Kidney epithelial cell (primary cell): ENCODE data around the gene COL8A1. TPM values are rescaled to one million over a fixed set of nuclear protein-coding genes. Genes with fewer than 3 reads are reported as not detected.
"Not testable (repeated sequence)": the region's sequence is repeated elsewhere in the genome, so short reads cannot be mapped to it uniquely, and the experiment has no call there.

Experiments
- DNase-seq: peaks from one replicate; pipeline ENCODE4 v3.0.0-alpha.2; 2010; ENCODE audit warnings: low read depth
- H3K27me3 ChIP-seq: 2 replicates; pipeline ENCODE4 v1.6.0; 2011; ENCODE audit warnings: low read length; ENCODE audit not compliant: control insufficient read depth, insufficient read depth
- H3K36me3 ChIP-seq: 2 replicates; pipeline ENCODE4 v1.5.1; 2011; ENCODE audit warnings: low read length; ENCODE audit not compliant: control insufficient read depth, insufficient read depth
- H3K4me3 ChIP-seq: 2 replicates; pipeline ENCODE4 v1.5.1; 2011; ENCODE audit warnings: low read depth, mild to moderate bottlenecking, control low read depth, low read length
- total RNA-seq: library from RNA; depleted of rRNA; stranded (reverse); fragments of >200 nt; gene quantifications from 2 replicates; pipeline ENCODE4 v1.2.3, GENCODE V29; 2015
- TF ChIP-seq, protein P1 (sequence below): IDR thresholded peaks from 2 replicates; pipeline ENCODE4 v1.5.1; 2011; ENCODE audit warnings: mild to moderate bottlenecking, moderate library complexity, low read length, control low read depth, inconsistent platforms; ENCODE audit not compliant: insufficient read depth, poor library complexity, severe bottlenecking

The COL8A1 gene
- total RNA-seq, result 24.4 TPM in 2 replicates

DNA sequence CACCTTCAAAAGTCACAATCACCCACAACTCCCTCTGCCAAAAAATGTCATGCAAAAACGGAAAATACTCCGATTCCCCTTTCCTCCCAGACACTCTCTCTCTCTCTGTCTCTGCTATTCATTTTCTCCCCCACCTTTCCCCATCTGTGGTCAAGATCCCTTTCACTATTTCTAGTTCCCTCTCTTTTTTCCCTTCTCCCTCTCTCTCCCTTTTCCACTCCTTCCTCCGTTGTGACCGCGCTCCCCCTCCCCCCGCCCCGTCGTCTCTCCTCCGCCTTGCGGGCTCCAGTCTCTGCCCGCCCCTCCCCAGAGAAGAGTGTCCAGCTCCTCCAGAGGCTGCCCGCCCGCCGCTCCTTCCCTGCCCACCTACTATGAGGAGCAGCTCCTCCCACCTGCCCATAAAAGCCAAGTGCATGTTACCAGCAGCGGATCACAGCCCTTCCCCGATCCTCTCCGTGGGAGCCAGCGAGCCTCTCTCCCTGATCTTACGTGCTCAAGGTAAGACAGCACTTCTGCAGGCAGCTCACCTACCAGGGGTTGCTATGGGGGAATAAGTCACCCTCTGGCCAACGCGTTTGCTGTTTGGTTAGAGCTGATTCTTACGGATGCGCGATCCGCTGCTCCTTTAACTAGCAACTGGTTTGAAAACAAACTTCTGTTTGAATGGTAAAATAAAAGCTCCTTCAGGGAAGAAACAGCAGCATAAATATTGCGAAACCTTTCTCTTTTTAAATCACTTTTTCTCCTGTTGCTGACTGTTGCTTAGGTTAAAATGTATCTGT is at the start of gene COL8A1:
Gene COL8A1 (plus strand): TSS at position 428 of the 782 bp plus-strand sequence. CDS start 152,089 bp downstream, outside the sequence.
- Histone ChIP-seq H3K27me3 (no peaks in the 10 kb centered on the region), H3K36me3 (no peaks in the 10 kb centered on the region), H3K4me3 (peak within 1 kb of the TSS; percentile 74)
- TF ChIP-seq, protein P1, sequence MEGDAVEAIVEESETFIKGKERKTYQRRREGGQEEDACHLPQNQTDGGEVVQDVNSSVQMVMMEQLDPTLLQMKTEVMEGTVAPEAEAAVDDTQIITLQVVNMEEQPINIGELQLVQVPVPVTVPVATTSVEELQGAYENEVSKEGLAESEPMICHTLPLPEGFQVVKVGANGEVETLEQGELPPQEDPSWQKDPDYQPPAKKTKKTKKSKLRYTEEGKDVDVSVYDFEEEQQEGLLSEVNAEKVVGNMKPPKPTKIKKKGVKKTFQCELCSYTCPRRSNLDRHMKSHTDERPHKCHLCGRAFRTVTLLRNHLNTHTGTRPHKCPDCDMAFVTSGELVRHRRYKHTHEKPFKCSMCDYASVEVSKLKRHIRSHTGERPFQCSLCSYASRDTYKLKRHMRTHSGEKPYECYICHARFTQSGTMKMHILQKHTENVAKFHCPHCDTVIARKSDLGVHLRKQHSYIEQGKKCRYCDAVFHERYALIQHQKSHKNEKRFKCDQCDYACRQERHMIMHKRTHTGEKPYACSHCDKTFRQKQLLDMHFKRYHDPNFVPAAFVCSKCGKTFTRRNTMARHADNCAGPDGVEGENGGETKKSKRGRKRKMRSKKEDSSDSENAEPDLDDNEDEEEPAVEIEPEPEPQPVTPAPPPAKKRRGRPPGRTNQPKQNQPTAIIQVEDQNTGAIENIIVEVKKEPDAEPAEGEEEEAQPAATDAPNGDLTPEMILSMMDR, result no peak
- DNase-seq, result peak; percentile 53

- not testable (repeated sequence) for H3K4me3 ChIP-seq, H3K27me3 ChIP-seq, H3K36me3 ChIP-seq, DNase-seq
Measured at GRCh38 chr3:99589168-99589567, 49.2 kb upstream of the COL8A1 start.

DNA sequence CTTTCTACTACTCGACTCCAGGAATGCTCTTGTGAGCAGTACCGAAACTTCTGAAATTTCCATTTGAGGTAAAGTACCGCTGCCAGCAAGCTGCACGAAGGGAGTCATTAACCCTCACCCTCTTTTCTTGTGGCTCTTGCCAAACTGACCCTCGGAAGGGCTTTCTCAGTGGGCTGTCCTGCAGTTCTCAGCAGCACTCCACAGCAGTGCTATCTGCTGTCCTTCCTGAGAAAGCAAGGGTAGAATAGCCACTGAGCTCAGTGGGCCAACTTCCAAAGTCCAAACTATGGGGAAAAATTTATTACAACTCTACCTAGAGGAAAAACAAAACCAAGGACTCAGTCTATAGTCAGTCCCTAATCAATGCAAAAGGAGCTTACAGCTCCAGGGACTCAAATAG is 38.5 kb upstream of the COL8A1 start:
- Histone ChIP-seq H3K27me3 (no peaks in the 10 kb centered on the region), H3K4me3 (no peak overlapping the region), H3K36me3 (no peaks in the 10 kb centered on the region)
- DNase-seq, result no peak
- TF ChIP-seq, protein P1, result no peak

GRCh38 chr3:99601515-99601914 is 36.9 kb upstream of the COL8A1 start:
- Histone ChIP-seq H3K36me3 (no peaks in the 10 kb centered on the region), H3K27me3 (no peaks in the 10 kb centered on the region), H3K4me3 (no peak overlapping the region)
- TF ChIP-seq, protein P1, result no peak
- DNase-seq, result no peak

GRCh38 chr3:99602183-99602582 is 36.2 kb upstream of the COL8A1 start:
- TF ChIP-seq, protein P1, result no peak
- H3K27me3 ChIP-seq, result no peaks in the 10 kb centered on the region
- no peak for DNase-seq
- no peak overlapping the region for H3K4me3 ChIP-seq
- H3K36me3 ChIP-seq, result no peaks in the 10 kb centered on the region

DNA sequence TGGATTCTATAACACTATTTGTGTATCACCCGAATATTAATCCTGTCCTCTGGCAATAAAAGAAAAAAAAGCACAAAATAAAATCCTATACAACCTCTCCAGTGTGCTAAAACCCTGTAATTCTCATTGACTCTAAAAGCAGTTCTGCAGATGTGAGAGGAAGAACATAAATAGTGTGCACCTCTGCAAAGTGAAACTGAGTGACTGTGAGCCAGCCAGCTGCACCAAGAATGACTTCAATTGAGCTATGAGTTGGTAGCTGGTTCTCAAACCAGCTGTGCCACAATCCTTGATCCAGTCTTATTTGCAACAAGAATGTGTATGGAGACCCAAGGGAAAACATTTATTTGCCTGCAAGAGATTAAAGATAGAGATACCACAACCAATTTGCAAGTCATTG is 31.2 kb upstream of the COL8A1 start:
- Histone ChIP-seq H3K27me3 (no peaks in the 10 kb centered on the region), H3K4me3 (no peak overlapping the region), H3K36me3 (no peaks in the 10 kb centered on the region)
- DNase-seq, result no peak
- TF ChIP-seq, protein P1, result no peak
